ENCODE data around the gene GHR.
"Not testable (repeated sequence)": the region's sequence is repeated elsewhere in the genome, so short reads cannot be mapped to it uniquely, and the experiment has no call there.

GHR gene

GRCh38 chr5:42569953-42570548 lies 146.8 kb downstream of the GHR start:
- ATAC-seq, result no peak

GRCh38 chr5:42570966-42571960 lies 148.0 kb downstream of the GHR start:
- no peak for DNase-seq
- ATAC-seq, result no peak

More at GRCh38 chr5:42569953-42570548, 146.8 kb downstream of the GHR start:
- DNase-seq, result no peak

GRCh38 chr5:42572313-42572712 lies 149.1 kb downstream of the GHR start:
- DNase-seq (no peak), ATAC-seq (no peak)

GRCh38 chr5:42573386-42573785 lies 150.1 kb downstream of the GHR start:
- ATAC-seq, result no peak
- DNase-seq, result no peak

GRCh38 chr5:42575914-42576313 lies 152.7 kb downstream of the GHR start:
- not testable (repeated sequence) for DNase-seq, ATAC-seq

GRCh38 chr5:42578901-42579300 lies 155.7 kb downstream of the GHR start:
- not testable (repeated sequence) for ATAC-seq, DNase-seq

- no peak for DNase-seq
Observed at GRCh38 chr5:42579320-42579719, 156.1 kb downstream of the GHR start.

GRCh38 chr5:42581845-42582244 lies 158.6 kb downstream of the GHR start:
- peak; percentile 36 for ATAC-seq
- no peak for DNase-seq

More at GRCh38 chr5:42579320-42579719, 156.1 kb downstream of the GHR start:
- no peak for ATAC-seq

- no peak for ATAC-seq
- DNase-seq, result no peak
Observed at GRCh38 chr5:42582723-42583122, 159.5 kb downstream of the GHR start.

GRCh38 chr5:42583322-42583721 lies 160.1 kb downstream of the GHR start:
- ATAC-seq (no peak), DNase-seq (peak; percentile 28)

- DNase-seq (no peak), ATAC-seq (no peak)
Observed at GRCh38 chr5:42586625-42587024, 163.4 kb downstream of the GHR start.

- ATAC-seq (no peak), DNase-seq (no peak)
Observed at GRCh38 chr5:42587096-42587723, 164.0 kb downstream of the GHR start.

- no peak for ATAC-seq
- no peak for DNase-seq
Observed at GRCh38 chr5:42590566-42590965, 167.3 kb downstream of the GHR start.

GRCh38 chr5:42591015-42591414 lies 167.8 kb downstream of the GHR start:
- ATAC-seq (no peak), DNase-seq (no peak)

- ATAC-seq, result no peak
- no peak for DNase-seq
Observed at GRCh38 chr5:42592401-42593140, 169.3 kb downstream of the GHR start.

- ATAC-seq, result no peak
- no peak for DNase-seq
Observed at GRCh38 chr5:42593591-42593990, 170.4 kb downstream of the GHR start.

- ATAC-seq, result no peak
- no peak for DNase-seq
Observed at GRCh38 chr5:42595597-42595996, 172.4 kb downstream of the GHR start.

- no peak for DNase-seq
- ATAC-seq, result no peak
Observed at GRCh38 chr5:42596817-42597216, 173.6 kb downstream of the GHR start.

GRCh38 chr5:42597318-42597937 lies 174.2 kb downstream of the GHR start:
- ATAC-seq (no peak), DNase-seq (no peak)

- ATAC-seq, result no peak
- DNase-seq, result no peak
Observed at GRCh38 chr5:42598311-42598710, 175.1 kb downstream of the GHR start.

GRCh38 chr5:42599106-42599505 lies 175.9 kb downstream of the GHR start:
- no peak for DNase-seq
- no peak for ATAC-seq

GRCh38 chr5:42600441-42600840 lies 177.2 kb downstream of the GHR start:
- DNase-seq (no peak), ATAC-seq (no peak)
